Measurements from ENCODE around the gene CEP350.

CEP350 gene

DNA sequence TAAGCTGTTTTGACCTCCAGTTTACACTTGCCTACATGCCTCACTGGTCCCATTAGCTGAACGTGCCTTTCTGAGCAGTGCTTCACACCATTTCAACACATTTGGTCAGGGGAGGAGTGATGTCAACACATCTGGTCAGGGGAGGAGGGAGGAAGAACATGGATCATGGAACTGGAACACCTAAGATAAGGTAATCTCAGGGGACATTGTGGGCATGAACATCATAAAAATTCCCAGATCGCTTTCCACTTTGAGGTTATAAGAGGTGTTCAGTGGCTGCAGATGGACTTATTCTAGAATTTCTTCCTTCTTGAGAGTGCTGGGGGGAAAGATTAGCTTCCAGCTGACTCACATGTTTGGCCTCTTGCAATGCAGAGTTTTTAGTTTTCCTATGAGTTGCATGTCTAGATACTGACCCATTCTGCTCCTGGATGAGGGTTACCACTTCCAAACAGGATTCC lies 202.1 kb downstream of the CEP350 start:
- DNase-seq (ENCODE audit: low read depth, low spot score) = no peak

GRCh38 chr1:180157108-180157507 lies 202.5 kb downstream of the CEP350 start:
- DNase-seq (ENCODE audit: low read depth, low spot score) = no peak

DNA sequence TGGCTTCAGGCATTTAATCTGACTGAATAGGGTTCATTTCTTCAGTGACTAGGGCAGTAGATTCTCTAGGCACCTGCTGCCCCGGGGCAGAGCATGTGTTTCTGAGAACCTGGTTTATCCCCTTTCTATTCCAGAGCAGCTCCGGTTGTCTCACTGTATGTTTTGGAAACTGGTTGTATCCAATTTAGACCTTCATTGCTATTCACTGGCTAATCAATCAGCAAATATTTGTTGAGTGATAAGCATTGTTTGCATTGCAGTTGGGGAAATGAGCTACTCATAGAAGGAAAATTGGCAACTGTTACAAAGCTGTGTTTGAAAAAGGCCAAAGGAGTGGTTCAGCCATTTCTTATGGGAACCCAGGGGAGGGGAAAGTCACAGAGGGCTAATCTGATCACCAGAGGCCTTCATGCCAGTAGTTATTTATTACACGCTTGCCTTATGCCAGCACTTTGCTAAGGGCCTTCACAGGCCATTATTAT lies 203.0 kb downstream of the CEP350 start:
- DNase-seq (ENCODE audit: low read depth, low spot score) = no peak

DNA sequence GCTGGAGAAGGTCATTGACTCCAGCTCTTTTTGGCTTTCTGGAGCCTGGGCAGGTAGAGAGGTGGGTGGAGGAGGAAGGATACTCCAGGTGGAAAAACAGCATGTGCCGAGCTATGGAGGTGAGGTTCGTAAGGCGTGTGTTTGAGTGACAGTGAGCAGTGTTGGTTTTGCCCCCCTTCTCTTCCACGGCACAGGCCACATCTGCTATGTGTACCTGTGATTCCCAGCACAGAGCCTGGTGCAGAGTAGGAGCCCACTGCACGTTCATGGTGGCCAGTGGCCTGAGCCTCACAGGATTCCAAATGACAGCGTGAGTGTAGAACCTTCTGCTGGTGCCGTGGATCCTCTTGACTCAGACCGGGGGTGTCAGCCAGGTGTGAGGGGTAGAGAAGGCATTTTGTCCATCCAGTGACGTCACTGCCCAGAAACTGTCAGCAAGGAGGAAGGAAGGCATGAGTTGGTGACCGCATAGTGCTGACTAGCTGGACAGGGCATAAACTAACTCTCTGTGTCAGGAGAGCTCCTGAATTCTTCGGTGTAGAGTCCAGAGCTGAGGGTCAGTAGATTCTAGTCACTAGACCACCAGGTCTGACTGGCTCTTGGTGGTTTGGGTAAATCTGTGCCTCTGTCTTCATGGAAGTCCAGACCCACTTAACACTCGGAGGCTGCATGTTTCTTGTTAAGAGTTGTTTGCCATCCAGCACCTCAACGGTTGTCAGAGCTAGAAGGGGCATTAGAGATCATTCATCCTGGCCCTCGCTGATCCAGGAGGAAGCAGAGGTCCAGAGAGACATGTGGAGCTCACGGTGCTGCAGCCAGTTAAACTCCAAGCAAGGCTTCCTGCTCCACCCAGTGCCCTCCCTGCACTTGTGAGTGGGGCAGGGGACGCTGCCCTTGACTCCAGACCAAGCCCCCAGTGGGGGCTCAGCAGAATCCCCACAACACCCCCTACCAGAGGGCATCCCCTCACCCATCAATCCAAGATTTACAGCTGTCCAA lies 203.8 kb downstream of the CEP350 start:
- no peak for DNase-seq (ENCODE audit: low read depth, low spot score)

DNA sequence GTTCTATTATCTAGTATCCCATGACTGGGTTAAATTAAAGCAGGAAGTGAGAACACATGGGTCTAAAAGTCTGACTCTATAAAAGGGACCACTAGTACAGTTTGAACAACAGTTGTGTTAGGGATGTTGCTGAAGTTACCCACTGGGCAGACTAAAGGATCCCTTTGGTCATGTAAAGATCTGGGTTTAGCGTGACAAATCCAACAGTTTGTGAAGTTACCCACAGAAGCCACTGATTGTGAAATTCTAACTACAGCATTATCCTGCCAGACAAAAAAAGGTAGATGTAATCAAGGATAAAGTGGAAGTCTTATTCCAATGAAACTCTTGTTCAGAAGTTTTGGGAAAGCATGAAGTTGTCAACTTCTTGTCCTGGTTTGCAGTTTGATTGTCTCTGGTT lies 205.7 kb downstream of the CEP350 start:
- DNase-seq (ENCODE audit: low read depth, low spot score) = no peak

GRCh38 chr1:180163041-180163440 lies 208.4 kb downstream of the CEP350 start:
- DNase-seq (ENCODE audit: low read depth, low spot score) = no peak

Measured in smooth muscle cell of the brain vasculature (primary cell).